Trophoblast cell (in vitro differentiated cells and primary cell): ENCODE measurements around the gene THADA.

Experiments
- DNase-seq, 2 donors: peaks; one replicate each; pipeline ENCODE4 v3.0.0-alpha.2; 2016
- H2AFZ ChIP-seq: 2 replicates; pipeline ENCODE4 v1.6.1; 2013; ENCODE audit warnings: low read length, moderate library complexity, mild to moderate bottlenecking; ENCODE audit not compliant: insufficient read depth, poor library complexity
- H2AK5ac ChIP-seq: 2 replicates; pipeline ENCODE4 v1.6.1; 2013; ENCODE audit warnings: mild to moderate bottlenecking, low read length
- H2BK120ac ChIP-seq: 2 replicates; pipeline ENCODE4 v1.6.1; 2013; ENCODE audit warnings: low read length, mild to moderate bottlenecking, moderate library complexity; ENCODE audit not compliant: insufficient read depth, poor library complexity
- H2BK12ac ChIP-seq: 2 replicates; pipeline ENCODE4 v1.6.1; 2013; ENCODE audit warnings: mild to moderate bottlenecking, low read length, moderate library complexity
- H2BK5ac ChIP-seq: 2 replicates; pipeline ENCODE4 v1.6.1; 2013; ENCODE audit warnings: low read length, low read depth, moderate library complexity, mild to moderate bottlenecking; ENCODE audit not compliant: poor library complexity
- H3K14ac ChIP-seq: 2 replicates; pipeline ENCODE4 v1.6.1; 2013; ENCODE audit warnings: mild to moderate bottlenecking, low read length
- H3K18ac ChIP-seq: 2 replicates; pipeline ENCODE4 v1.6.1; 2013; ENCODE audit warnings: mild to moderate bottlenecking, low read length
- H3K23ac ChIP-seq: 2 replicates; pipeline ENCODE4 v1.6.1; 2013; ENCODE audit warnings: low read length
- H3K27ac ChIP-seq: 2 replicates; pipeline ENCODE4 v1.5.1; 2013; ENCODE audit warnings: low read depth, mild to moderate bottlenecking, inconsistent platforms, low read length, moderate library complexity
- H3K27me3 ChIP-seq: 2 replicates; pipeline ENCODE4 v1.6.1; 2013; ENCODE audit warnings: inconsistent platforms, mild to moderate bottlenecking, low read length, moderate library complexity; ENCODE audit not compliant: insufficient read depth
- H3K36me3 ChIP-seq, 2 experiments: 1 replicate in 1 of 2; 2 replicates in 1 of 2; pipeline ENCODE4 v1.6.1; 2013; ENCODE audit warnings: low read length in 2 of 2, mild to moderate bottlenecking in 2 of 2, moderate library complexity in 1 of 2; ENCODE audit not compliant: insufficient read depth in 2 of 2, control insufficient read depth in 1 of 2
- H3K4ac ChIP-seq: 2 replicates; pipeline ENCODE4 v1.6.1; 2013; ENCODE audit warnings: low read depth, mild to moderate bottlenecking, low read length, moderate library complexity
- H3K4me1 ChIP-seq, 2 experiments: 1 replicate in 1 of 2; 2 replicates in 1 of 2; pipeline ENCODE4 v1.6.1; 2013; ENCODE audit warnings: low read length in 2 of 2, mild to moderate bottlenecking in 2 of 2, moderate library complexity in 1 of 2; ENCODE audit not compliant: insufficient read depth in 2 of 2, control insufficient read depth in 1 of 2
- H3K4me2 ChIP-seq: 2 replicates; pipeline ENCODE4 v1.6.1; 2013; ENCODE audit warnings: inconsistent platforms, mild to moderate bottlenecking, low read length, moderate library complexity
- H3K4me3 ChIP-seq: 2 replicates; pipeline ENCODE4 v1.5.1; 2013; ENCODE audit warnings: mild to moderate bottlenecking, low read depth, low read length, inconsistent platforms
- H3K79me1 ChIP-seq: one replicate; pipeline ENCODE4 v1.6.1; 2013; ENCODE audit warnings: low read length
- H3K79me2 ChIP-seq: 2 replicates; pipeline ENCODE4 v1.6.1; 2013; ENCODE audit warnings: low read length, mild to moderate bottlenecking; ENCODE audit not compliant: control insufficient read depth, insufficient read depth, poor library complexity
- H3K9ac ChIP-seq: 2 replicates; pipeline ENCODE4 v1.6.1; 2013; ENCODE audit warnings: mild to moderate bottlenecking, low read length
- H3K9me3 ChIP-seq: 2 replicates; pipeline ENCODE4 v1.6.1; 2013; ENCODE audit warnings: low read depth, mild to moderate bottlenecking, control low read depth, inconsistent platforms, low read length; ENCODE audit not compliant: insufficient read depth
- H4K12ac ChIP-seq: 2 replicates; pipeline ENCODE4 v1.6.1; 2013; ENCODE audit warnings: low read depth, mild to moderate bottlenecking, low read length, moderate library complexity
- H4K8ac ChIP-seq: 2 replicates; pipeline ENCODE4 v1.6.1; 2013; ENCODE audit warnings: low read depth, mild to moderate bottlenecking, low read length, moderate library complexity
- H4K91ac ChIP-seq: one replicate; pipeline ENCODE4 v1.6.1; 2013; ENCODE audit warnings: low read depth, mild to moderate bottlenecking, low read length, moderate library complexity
- WGBS: extraction: QIAGEN DNeasy Blood & Tissue Kit; methylation state at CpG from one replicate; pipeline ENCODE4 v1.1.7; 2013; ENCODE audit warnings: missing lambda C conversion rate; ENCODE audit not compliant: insufficient read length, insufficient coverage; ENCODE audit errors: extremely low coverage; 5-methylcytosine and 5-hydroxymethylcytosine counted together

Gene THADA

GRCh38 chr2:43559391-43560230, 36.2 kb downstream of the THADA start:
- Histone ChIP-seq H2BK120ac (no peak overlapping the region), H3K9ac (peak overlapping the region; percentile 65), H4K8ac (no peak overlapping the region), H3K27me3 (no peaks in the 10 kb centered on the region), H3K14ac (no peak overlapping the region), H2BK12ac (no peak overlapping the region), H3K4ac (no peak overlapping the region), H3K79me2 (no peaks in the 10 kb centered on the region), H2AK5ac (no peak overlapping the region), H3K4me3 (no peak overlapping the region), H4K91ac (no peak overlapping the region), H3K27ac (no peak overlapping the region), H3K23ac (no peak overlapping the region), H2BK5ac (no peak overlapping the region), H3K18ac (no peak overlapping the region), H3K4me1 (no peaks in the 10 kb centered on the region), H3K79me1 (no peaks in the 10 kb centered on the region), H3K9me3 (no peaks in the 10 kb centered on the region), H2AFZ (no peak overlapping the region), H3K4me2 (no peak overlapping the region), H3K36me3 (peaks cover 0 to 4% of the 10 kb centered on the region in 2 experiments), H4K12ac (no peak overlapping the region)
- WGBS, result no CpG with 5 or more reads among the region's 4 CpGs
- DNase-seq, result no peak

GRCh38 chr2:43557196-43557595, 38.6 kb downstream of the THADA start:
- no peak overlapping the region for H3K27ac ChIP-seq
- WGBS, result no CpG with 5 or more reads among the region's 1 CpG

GRCh38 chr2:43556256-43556655, 39.6 kb downstream of the THADA start:
- no peak overlapping the region for H4K12ac ChIP-seq
- no peaks in the 10 kb centered on the region for H3K4me1 ChIP-seq
- no CpG with 5 or more reads among the region's 5 CpGs for WGBS
- no peaks in the 10 kb centered on the region for H3K9me3 ChIP-seq
- H3K36me3 ChIP-seq, result peaks cover 2 to 6% of the 10 kb centered on the region in 2 experiments
- H2BK120ac ChIP-seq, result no peak overlapping the region
- H3K27ac ChIP-seq, result no peak overlapping the region
- H3K23ac ChIP-seq, result no peak overlapping the region
- no peak overlapping the region for H3K14ac ChIP-seq
- H2AK5ac ChIP-seq, result no peak overlapping the region
- no peaks in the 10 kb centered on the region for H3K27me3 ChIP-seq
- H3K79me2 ChIP-seq, result no peaks in the 10 kb centered on the region
- H3K4me3 ChIP-seq, result no peak overlapping the region
- no peak overlapping the region for H2AFZ ChIP-seq
- H4K91ac ChIP-seq, result no peak overlapping the region
- H3K9ac ChIP-seq, result no peak overlapping the region
- DNase-seq, result no peak
- H2BK12ac ChIP-seq, result no peak overlapping the region
- H3K79me1 ChIP-seq, result no peaks in the 10 kb centered on the region
- no peak overlapping the region for H4K8ac ChIP-seq
- H3K4ac ChIP-seq, result no peak overlapping the region
- no peak overlapping the region for H2BK5ac ChIP-seq
- no peak overlapping the region for H3K18ac ChIP-seq
- no peak overlapping the region for H3K4me2 ChIP-seq

More at GRCh38 chr2:43557196-43557595, 38.6 kb downstream of the THADA start:
- no peak overlapping the region for H3K4me2 ChIP-seq
- H3K4me3 ChIP-seq, result no peak overlapping the region
- no peak overlapping the region for H3K14ac ChIP-seq
- no peaks in the 10 kb centered on the region for H3K79me1 ChIP-seq
- H2AK5ac ChIP-seq, result no peak overlapping the region
- H3K9me3 ChIP-seq, result no peaks in the 10 kb centered on the region
- H3K4ac ChIP-seq, result no peak overlapping the region
- H3K9ac ChIP-seq, result no peak overlapping the region
- no peak for DNase-seq
- no peak overlapping the region for H3K23ac ChIP-seq
- H3K18ac ChIP-seq, result no peak overlapping the region
- no peaks in the 10 kb centered on the region for H3K79me2 ChIP-seq
- no peak overlapping the region for H2BK12ac ChIP-seq
- no peak overlapping the region for H2BK120ac ChIP-seq
- no peaks in the 10 kb centered on the region for H3K27me3 ChIP-seq
- peaks cover 0 to 4% of the 10 kb centered on the region in 2 experiments for H3K36me3 ChIP-seq
- H4K12ac ChIP-seq, result no peak overlapping the region
- H3K4me1 ChIP-seq, result no peaks in the 10 kb centered on the region
- H2BK5ac ChIP-seq, result no peak overlapping the region
- no peak overlapping the region for H2AFZ ChIP-seq
- no peak overlapping the region for H4K91ac ChIP-seq
- no peak overlapping the region for H4K8ac ChIP-seq

GRCh38 chr2:43553341-43553855, 42.4 kb downstream of the THADA start:
- WGBS, result no CpG with 5 or more reads among the region's 3 CpGs
- H3K4me3 ChIP-seq, result no peak overlapping the region
- H3K27ac ChIP-seq, result no peak overlapping the region
- no peaks in the 10 kb centered on the region for H3K27me3 ChIP-seq
- no peak overlapping the region for H2BK120ac ChIP-seq
- H3K4me1 ChIP-seq, result no peaks in the 10 kb centered on the region
- no peak overlapping the region for H4K91ac ChIP-seq
- H3K14ac ChIP-seq, result no peak overlapping the region
- no peak overlapping the region for H2BK12ac ChIP-seq
- H2AFZ ChIP-seq, result no peak overlapping the region
- no peak overlapping the region for H2BK5ac ChIP-seq
- H3K18ac ChIP-seq, result no peak overlapping the region
- H3K4ac ChIP-seq, result no peak overlapping the region
- H3K79me1 ChIP-seq, result no peaks in the 10 kb centered on the region
- H4K8ac ChIP-seq, result no peak overlapping the region
- no peaks in the 10 kb centered on the region for H3K9me3 ChIP-seq
- no peaks in the 10 kb centered on the region for H3K79me2 ChIP-seq
- no peak overlapping the region for H3K23ac ChIP-seq
- no peak overlapping the region for H4K12ac ChIP-seq
- H3K36me3 ChIP-seq, result peaks cover 7 to 11% of the 10 kb centered on the region in 2 experiments
- no peak overlapping the region for H3K4me2 ChIP-seq
- H2AK5ac ChIP-seq, result no peak overlapping the region
- no peak overlapping the region for H3K9ac ChIP-seq
- DNase-seq, result no peak
